ENCODE results near the gene FAM200C. TPM values are rescaled to one million over a fixed set of nuclear protein-coding genes. Genes with fewer than 3 reads are reported as not detected.

FAM200C gene
- total RNA-seq, 4 donors from 2014 or later: 3.0 to 9.6 (median 5.8) TPM

DNA sequence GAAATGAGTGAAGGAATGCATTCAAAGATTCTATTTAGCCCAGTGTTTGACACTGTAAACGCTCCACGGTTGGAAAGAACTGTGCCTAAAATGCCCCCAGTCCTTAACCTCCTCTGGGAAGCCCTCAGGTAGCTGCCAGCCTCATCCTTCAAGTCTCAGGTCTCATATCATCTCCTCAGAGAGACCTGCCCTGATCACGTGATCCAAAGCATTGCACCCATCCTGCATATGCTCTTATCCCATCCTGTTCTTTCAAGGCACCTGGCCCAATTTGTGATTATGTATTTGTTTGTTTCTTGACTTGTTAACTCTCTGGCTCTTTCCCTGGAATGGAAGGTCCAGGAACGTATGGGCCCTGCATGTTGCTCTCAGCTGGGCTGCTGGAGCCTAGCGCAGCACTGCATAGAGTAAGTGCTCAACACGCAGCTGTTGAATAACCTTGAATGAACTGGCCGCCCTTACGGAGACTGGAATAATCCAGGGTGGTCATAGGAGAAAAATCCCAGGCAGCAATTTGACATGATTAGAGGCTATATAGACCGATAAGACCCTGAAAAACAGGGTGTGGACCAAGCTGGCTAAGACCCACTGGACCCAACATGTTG, 38.1 kb downstream of the FAM200C start:
- Histone ChIP-seq H3K27ac (replicated peaks in 1 of 4) (no peak overlapping the region), H3K36me3 (no peaks in the 10 kb centered on the region), H3K4me3 (no peak overlapping the region), H3K4me1 (peaks cover 32 to 45% (median 43%) of the 10 kb centered on the region in 4 donors), H3K27me3 (no peaks in the 10 kb centered on the region), H3K9me3 (no peaks in the 10 kb centered on the region)
- TF ChIP-seq POLR2AphosphoS5 (IDR thresholded peaks at IDR 0.05): no peak
- no peak for TF ChIP-seq EP300 (IDR thresholded peaks at IDR 0.05)
- TF ChIP-seq, protein P1, sequence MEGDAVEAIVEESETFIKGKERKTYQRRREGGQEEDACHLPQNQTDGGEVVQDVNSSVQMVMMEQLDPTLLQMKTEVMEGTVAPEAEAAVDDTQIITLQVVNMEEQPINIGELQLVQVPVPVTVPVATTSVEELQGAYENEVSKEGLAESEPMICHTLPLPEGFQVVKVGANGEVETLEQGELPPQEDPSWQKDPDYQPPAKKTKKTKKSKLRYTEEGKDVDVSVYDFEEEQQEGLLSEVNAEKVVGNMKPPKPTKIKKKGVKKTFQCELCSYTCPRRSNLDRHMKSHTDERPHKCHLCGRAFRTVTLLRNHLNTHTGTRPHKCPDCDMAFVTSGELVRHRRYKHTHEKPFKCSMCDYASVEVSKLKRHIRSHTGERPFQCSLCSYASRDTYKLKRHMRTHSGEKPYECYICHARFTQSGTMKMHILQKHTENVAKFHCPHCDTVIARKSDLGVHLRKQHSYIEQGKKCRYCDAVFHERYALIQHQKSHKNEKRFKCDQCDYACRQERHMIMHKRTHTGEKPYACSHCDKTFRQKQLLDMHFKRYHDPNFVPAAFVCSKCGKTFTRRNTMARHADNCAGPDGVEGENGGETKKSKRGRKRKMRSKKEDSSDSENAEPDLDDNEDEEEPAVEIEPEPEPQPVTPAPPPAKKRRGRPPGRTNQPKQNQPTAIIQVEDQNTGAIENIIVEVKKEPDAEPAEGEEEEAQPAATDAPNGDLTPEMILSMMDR (IDR thresholded peaks at IDR 0.05): no peak
- no peak for TF ChIP-seq POLR2A (IDR thresholded peaks at IDR 0.05; ENCODE audit: low read depth)
- no peak for DNase-seq (ENCODE audit: extremely low spot score)
- 93% methylated on average over 5 of the region's 9 CpGs for WGBS
- intact Hi-C loops (cut with DNase I): no loop called here

DNA sequence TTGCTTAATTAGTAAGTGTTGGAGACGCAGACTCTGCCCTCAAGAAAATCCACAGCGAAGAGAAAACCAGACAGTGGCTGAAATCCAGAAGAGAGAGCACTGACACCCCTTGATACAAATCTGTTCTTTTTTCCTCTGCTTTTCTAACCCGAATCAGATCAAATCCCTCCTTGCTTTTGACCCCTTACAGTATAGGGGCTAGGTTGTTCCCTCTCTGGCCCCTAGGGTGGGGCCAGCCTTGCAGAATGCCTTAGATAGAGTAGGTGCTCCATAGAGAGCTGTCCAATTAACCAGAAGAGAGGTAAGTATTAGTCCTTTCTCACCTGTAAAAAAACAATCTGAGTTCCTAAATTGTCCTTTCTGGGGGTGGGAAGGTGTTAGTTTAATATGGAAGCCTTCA, 39.5 kb downstream of the FAM200C start:
- H3K36me3 ChIP-seq: no peaks in the 10 kb centered on the region
- H3K9me3 ChIP-seq: no peaks in the 10 kb centered on the region
- peaks cover 33 to 49% (median 49%) of the 10 kb centered on the region in 4 donors for H3K4me1 ChIP-seq
- H3K27ac ChIP-seq (replicated peaks in 1 of 4): peak overlapping the region in 1 of 4 donors; percentile 37
- no peak for DNase-seq (ENCODE audit: extremely low spot score)
- H3K27me3 ChIP-seq: no peaks in the 10 kb centered on the region
- TF ChIP-seq POLR2AphosphoS5 (IDR thresholded peaks at IDR 0.05) (no peak), POLR2A (IDR thresholded peaks at IDR 0.05; ENCODE audit: low read depth) (no peak), EP300 (IDR thresholded peaks at IDR 0.05) (no peak)
- TF ChIP-seq, protein P1 (IDR thresholded peaks at IDR 0.05): no peak
- intact Hi-C loops (cut with DNase I): no loop called here
- WGBS: 80% methylated on average over 3 of the region's 3 CpGs
- H3K4me3 ChIP-seq: no peak overlapping the region

DNA sequence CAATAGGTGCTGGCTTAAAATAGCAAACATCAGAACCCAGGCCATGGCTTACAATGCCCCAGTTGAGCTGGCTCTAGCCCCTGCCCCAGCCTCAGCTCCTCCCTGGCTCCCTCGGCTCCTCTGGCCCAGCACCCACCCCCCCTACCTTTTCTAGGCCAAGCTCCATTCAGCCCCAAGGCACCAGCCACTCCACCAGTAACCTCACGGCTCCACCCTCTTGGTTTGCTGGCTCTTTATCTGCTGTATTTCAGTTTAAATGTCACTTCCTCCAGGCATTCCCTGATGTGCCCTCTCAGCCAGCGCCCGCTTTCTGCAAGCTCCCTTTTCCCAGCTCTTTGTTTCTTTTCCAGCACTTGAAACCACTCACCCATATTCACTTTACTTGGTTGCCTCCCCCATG, 40.0 kb downstream of the FAM200C start:
- Histone ChIP-seq H3K27me3 (no peaks in the 10 kb centered on the region), H3K36me3 (peaks cover 0 to 2% (median 0%) of the 10 kb centered on the region in 4 donors), H3K9me3 (no peaks in the 10 kb centered on the region), H3K4me3 (no peak overlapping the region), H3K4me1 (peaks cover 33 to 49% (median 49%) of the 10 kb centered on the region in 4 donors), H3K27ac (replicated peaks in 1 of 4) (peak overlapping the region in 2 of 4 donors; percentile 10 to 37)
- intact Hi-C loops (cut with DNase I): no loop called here
- TF ChIP-seq POLR2A (IDR thresholded peaks at IDR 0.05; ENCODE audit: low read depth): no peak
- no peak for TF ChIP-seq EP300 (IDR thresholded peaks at IDR 0.05)
- no peak for DNase-seq (ENCODE audit: extremely low spot score)
- 65% methylated on average over 4 of the region's 4 CpGs for WGBS

DNA sequence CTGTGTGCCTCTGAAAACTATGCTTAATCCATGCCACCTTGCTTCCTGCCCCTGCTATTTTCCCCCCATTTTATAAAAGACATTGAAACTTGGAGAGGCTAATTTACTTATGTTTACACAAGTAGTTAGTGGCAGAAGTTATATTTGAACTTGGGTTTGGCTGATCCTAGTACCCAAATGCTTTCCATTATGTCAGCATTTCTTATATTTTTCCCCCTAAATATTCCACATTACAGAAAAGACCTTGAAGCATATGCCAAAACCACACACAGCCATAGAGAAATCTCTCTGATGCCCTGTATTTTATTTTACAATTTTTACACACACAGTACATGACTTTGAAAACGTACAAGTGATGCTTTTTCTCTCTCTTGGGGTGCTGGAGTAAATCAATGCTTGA, 40.6 kb downstream of the FAM200C start:
- no peaks in the 10 kb centered on the region for H3K9me3 ChIP-seq
- intact Hi-C loops (cut with DNase I): no loop called here
- peaks cover 33 to 50% (median 49%) of the 10 kb centered on the region in 4 donors for H3K4me1 ChIP-seq
- no peak overlapping the region for H3K4me3 ChIP-seq
- peak overlapping the region in 2 of 4 donors; percentile 10 to 37 for H3K27ac ChIP-seq (replicated peaks in 1 of 4)
- no peak for TF ChIP-seq POLR2AphosphoS5 (IDR thresholded peaks at IDR 0.05)
- TF ChIP-seq POLR2A (IDR thresholded peaks at IDR 0.05; ENCODE audit: low read depth): no peak
- TF ChIP-seq, protein P1 (IDR thresholded peaks at IDR 0.05): no peak
- no peak for TF ChIP-seq EP300 (IDR thresholded peaks at IDR 0.05)
- H3K27me3 ChIP-seq: no peaks in the 10 kb centered on the region
- DNase-seq (ENCODE audit: extremely low spot score): no peak
- peaks cover 0 to 3% (median 0%) of the 10 kb centered on the region in 4 donors for H3K36me3 ChIP-seq
- WGBS: 5% methylated on average over 1 of the region's 1 CpG

DNA sequence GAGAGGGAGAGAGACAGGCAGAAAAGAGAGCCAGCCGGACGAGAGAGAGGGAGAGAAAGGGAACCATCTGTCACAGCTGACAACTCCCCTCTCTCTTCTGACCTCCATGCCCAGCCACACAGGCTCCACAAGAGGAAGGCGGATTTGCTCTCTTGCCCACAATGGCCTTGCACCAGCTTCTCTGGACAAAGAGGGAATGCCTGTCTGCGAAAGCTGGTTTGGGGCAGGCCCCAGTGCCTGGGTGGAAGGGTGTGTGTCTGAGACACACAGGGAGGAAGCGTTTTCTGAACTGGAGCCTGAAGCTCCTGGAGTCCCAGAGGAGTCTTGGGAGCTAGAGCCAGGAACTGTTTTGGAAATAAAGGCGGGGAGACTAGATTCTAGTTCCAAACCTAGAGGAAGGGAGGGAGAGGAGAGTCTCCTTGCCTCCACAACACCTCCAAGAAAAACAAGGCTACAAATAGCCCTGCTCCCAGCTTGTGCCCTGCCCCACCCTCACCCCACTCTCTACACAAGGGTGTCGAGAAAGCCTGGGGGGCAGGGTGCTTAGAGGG, 41.9 kb downstream of the FAM200C start:
- intact Hi-C loops (cut with DNase I): no loop called here
- Histone ChIP-seq H3K27ac (replicated peaks in 1 of 4) (peak overlapping the region; percentile 66 to 77 (median 74)), H3K4me1 (peaks cover 26 to 49% (median 44%) of the 10 kb centered on the region in 4 donors), H3K9me3 (no peaks in the 10 kb centered on the region), H3K27me3 (no peaks in the 10 kb centered on the region), H3K36me3 (peaks cover 0 to 3% (median 0%) of the 10 kb centered on the region in 4 donors), H3K4me3 (peak overlapping the region; percentile 1 to 28 (median 25))
- 37% methylated on average over 7 of the region's 7 CpGs for WGBS
- DNase-seq (ENCODE audit: extremely low spot score): no peak
- peak; percentile 31 to 37 for TF ChIP-seq POLR2AphosphoS5 (IDR thresholded peaks at IDR 0.05)
- TF ChIP-seq, protein P1 (IDR thresholded peaks at IDR 0.05): no peak

Measured in esophagus muscularis mucosa (tissue), 4 donors.